ENCODE measurements around the gene ACSL3.
"Not testable (repeated sequence)": the region's sequence is repeated elsewhere in the genome, so short reads cannot be mapped to it uniquely, and the experiment has no call there.

The ACSL3 gene

GRCh38 chr2:222860740-222861410 lies at the start of gene ACSL3:
Gene ACSL3, plus strand, starts transcription at chr2:222861036. Its CDS starts 47,737 bp downstream, at chr2:222908773.
- peak; percentile 46 to 99 (median 96) for DNase-seq

DNA sequence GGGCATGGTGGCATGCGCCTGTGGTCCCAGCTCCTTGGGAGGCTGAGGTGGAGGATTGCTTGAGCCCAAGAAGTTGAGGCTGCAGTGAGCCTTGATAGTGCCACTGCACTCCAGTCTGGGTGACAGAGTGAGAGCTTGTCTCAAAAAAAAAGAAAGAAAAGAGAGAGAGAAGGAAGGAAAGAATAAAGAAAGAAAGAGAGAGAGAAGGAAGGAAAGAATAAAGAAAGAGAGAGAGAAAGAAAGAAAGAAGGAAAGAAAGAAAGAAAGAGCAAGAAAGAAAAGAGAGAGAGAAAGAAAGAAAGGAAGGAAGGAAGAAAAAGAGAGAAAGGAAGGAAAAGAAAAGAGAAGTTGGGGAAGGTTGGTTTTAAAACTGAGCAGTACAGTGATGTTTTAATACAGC lies 49.0 kb upstream of the ACSL3 start:
- DNase-seq, result no peak

DNA sequence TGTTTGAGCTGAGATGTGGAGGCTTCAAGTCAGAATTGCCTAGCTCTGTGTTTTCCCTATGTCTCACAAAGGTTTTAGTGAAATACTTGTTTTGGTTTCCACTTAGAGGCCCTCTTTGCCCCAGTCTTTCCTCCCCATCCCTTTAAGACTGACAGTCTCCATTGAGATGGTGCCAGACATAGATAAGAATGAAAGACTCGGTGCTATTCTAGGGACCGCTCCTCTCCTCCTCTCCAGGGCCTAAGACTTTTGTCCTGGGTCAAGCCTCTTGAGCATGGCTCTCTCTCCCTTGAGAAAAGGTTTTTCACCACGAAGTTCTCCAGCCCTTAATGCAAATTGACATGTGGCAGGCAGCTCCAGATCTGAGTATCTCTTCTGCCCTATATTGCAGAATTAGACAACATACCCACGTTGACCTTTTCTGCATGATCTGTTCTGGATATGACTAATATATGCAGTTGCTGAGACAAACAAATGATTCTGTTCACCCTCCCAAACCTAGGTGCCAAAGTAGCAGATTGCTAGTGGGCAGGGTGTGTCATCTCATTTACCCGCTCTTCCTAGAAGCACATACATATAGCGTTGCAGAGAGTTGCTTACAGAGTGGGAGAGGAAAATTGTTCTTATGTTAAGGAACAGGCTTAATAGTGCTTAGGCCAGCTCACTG lies 47.5 kb upstream of the ACSL3 start:
- DNase-seq, result peak in 1 of 51 donors; percentile 28

GRCh38 chr2:222819722-222820333 lies 41.0 kb upstream of the ACSL3 start:
- DNase-seq, result peak in 1 of 51 donors; percentile 17

DNA sequence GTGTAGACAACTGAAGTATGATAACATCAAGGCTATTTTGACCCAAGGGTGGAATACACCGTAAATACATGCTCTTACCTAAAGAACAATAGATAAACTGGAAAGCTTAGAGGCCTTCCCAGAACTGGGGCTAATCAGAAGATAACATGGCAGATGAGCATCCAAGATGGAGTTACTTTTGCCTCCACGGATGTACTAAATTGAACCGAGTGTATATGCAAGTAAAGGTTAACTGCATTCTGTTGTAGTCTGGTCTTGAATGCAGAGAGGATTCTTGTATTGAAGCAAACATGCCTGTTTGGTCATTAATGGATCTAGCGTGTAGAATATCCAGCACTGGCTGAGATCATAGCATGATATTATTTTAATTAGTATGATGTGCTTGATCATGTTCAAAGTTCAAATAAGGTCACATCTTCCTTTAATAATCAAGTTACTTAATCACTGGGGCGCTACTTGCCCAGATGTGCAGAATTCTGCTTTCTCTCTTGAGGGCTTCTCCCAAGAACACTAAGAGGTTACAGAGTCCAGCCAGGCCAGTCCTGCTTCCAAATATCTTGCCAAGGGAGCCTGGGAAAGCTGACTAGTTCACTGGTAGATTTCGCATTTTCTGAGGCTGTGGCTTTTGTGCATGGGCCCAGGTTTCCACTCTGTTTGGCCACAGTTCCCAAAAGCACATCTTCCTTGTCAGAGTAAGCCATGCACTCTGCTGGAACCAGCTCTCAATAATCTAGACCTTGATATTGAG lies 37.5 kb upstream of the ACSL3 start:
- no peak for DNase-seq

- DNase-seq, result no peak
Observed at GRCh38 chr2:222825031-222825430, 35.8 kb upstream of the ACSL3 start.

GRCh38 chr2:222827417-222827816 lies 33.4 kb upstream of the ACSL3 start:
- no peak for DNase-seq

DNA sequence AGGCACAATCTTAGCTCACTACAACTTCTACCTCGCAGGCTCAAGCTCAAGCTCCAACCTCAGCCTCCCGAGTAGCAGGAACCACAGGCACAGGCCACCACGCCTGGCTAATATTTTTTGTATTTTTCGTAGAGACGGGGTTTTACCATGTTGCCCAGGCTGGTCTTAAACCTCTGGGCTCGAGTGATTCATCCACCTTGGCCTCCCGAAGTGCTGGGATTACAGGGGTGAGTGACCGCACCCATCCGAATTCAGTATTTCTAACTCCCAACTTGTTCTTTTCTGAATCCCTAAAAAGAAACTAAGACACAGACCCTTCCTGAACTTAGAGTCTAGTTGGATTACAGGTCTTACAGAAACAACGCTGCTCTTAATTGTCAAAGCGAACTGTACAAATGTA lies 32.3 kb upstream of the ACSL3 start:
- no peak for DNase-seq

DNA sequence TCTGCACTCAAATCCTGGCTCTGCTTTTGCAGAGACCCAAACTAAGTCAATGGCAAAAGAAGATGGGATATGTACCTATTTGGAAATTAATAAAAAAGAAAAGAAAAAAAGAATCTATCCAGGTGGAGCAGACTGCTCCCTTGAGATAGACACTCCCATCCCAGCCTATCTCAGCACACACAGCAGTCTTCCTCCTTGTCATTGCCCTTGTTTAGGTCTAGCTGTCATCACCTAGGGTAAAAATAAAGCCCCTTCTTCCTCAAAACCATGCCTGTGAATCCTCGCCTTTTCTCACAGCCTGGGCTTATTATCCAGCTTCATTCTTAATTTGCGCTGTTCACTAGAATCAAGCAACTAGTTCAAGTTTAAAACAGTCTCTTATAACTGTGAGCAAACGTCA lies 30.7 kb upstream of the ACSL3 start:
- no peak for DNase-seq

- DNase-seq, result no peak
Observed at GRCh38 chr2:222833410-222833809, 27.4 kb upstream of the ACSL3 start.

DNA sequence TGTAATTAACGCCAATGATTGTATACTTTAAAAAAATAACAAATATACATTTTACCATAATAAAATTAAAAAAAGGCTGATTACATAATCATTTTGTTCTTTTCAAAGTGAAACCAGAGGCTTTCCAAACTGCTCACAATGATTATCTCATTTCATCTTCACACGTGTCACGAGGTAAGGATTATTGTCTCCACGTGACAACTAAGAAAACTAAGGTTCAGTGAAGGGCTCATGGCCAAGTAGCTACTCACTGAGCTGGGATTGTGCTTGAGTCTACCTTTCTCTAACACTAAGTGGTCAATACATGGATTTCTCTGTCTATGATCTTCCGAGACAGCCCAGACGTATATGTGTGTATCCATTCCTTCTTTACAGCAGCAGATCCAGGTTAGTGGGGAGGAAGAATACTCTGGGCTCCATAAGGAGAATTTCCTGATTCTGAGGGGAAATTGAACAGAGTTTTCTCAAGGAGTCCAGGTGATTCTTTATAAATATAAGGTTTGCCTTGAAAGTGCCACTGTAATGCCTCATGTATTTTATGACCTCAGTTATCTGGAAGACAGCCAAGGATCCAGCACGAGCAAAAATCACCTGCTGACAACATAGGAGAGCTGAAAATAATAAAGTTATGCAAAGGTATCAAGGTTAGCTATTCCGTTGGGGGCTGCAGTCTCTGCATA lies 25.6 kb upstream of the ACSL3 start:
- DNase-seq, result no peak

GRCh38 chr2:222835823-222836151 lies 25.0 kb upstream of the ACSL3 start:
- no peak for DNase-seq

GRCh38 chr2:222837643-222838056 lies 23.2 kb upstream of the ACSL3 start:
- no peak for DNase-seq

DNA sequence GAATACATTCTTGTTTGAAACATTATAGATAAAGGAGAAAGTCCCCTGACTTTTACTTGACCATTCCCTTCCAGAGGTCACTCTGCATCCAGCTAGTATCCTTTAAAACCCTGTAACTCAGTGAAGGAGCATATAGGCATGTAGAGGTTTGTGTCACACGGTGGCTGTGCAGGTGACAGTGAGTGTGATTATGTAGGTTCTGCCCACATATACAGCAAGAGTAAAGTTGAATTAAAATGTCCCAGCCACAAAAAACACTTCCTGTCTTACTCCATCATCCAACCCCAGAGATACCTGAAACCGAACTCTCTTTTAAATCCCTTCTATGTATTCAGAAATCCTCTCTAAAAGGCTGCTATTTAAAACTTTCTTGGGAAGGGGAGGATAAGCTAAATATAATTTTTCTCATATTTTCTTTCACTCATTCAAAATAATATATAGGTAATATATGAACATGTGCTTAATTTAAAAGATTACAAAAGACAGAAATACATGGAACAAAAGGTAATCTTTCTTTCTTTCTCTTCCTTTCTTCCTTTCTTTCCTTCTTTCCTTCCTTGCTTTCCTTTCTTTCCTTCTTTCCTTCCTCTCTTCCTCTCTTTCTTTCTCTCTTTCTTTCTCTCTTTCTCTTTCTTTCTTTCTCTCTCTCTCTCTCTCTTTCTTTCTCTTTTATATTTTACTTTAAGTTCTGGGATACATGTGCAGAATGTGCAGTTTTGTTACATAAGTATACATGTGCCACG lies 20.6 kb upstream of the ACSL3 start:
- no peak for DNase-seq

DNA sequence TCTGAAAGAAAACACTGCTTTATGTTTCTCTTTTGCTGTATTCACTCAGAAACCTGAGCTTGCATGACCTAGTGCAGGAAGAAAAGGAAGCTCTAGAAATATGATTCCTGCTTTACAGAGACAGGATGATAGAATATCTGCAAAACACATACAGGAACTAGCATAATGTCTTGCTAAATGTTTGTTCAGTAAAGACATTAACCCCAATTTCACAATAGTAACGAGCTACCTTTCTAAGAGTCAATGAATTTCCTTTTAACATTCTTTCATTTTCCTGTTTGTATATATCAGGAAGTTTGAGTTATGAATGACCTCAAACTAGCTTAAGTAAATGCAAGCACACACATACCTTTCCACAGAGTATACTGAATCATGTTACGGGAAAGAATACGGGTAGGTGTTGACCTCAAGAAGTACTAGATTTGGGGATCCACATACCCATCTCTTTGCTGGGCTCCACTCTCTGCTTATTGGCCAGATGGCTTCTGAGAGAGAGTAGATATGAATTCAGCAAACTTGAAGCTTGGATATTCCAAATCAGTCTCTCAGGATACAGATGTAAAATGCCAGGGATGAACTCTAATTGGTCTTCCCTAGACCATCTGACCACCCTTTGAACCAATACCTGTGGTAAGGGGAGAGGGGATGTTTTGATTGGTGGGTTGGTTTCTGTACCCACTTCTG lies 18.2 kb upstream of the ACSL3 start:
- no peak for DNase-seq

GRCh38 chr2:222844323-222844722 lies 16.5 kb upstream of the ACSL3 start:
- peak in 3 of 51 donors; percentile 2 to 14 (median 8) for DNase-seq

DNA sequence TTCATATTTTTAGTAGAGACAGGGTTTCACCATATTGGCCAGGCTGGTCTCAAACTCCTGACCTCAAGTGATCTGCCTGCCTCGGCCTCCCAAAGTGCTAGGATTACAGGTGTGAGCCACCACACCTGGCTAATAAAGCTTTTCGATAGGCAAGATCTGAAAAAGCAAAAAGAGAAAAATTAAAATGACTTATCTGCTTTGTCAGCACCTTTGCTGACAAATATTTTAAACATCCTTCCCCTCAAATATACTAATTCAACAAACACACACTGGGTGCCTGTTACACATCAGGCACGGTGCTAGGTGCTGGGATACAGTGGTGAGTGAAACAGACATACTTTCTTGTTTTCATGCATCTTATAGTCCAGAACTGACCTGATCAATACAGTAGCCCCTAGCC lies 15.5 kb upstream of the ACSL3 start:
- DNase-seq, result not testable (repeated sequence)

DNA sequence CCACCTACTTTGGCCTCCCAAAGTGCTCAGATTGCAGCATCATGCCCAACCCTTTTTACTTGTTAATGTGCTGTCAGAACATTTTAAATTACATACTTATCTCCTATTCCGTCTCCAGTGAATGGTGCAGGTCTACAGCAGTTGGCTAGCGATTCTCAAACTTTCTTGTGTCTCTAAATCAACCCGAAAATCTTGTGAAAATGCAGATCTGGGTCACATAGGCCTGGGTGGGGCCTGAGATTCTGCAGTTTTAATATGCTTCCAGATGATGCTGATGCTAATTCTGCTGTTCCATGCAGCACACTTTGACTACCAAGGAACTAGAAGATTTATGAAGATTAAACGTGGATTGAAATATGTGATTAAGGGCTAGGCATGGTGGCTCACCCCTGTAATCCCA lies 14.8 kb upstream of the ACSL3 start:
- DNase-seq, result no peak

- not testable (repeated sequence) for DNase-seq
Observed at GRCh38 chr2:222848031-222848430, 12.8 kb upstream of the ACSL3 start.

DNA sequence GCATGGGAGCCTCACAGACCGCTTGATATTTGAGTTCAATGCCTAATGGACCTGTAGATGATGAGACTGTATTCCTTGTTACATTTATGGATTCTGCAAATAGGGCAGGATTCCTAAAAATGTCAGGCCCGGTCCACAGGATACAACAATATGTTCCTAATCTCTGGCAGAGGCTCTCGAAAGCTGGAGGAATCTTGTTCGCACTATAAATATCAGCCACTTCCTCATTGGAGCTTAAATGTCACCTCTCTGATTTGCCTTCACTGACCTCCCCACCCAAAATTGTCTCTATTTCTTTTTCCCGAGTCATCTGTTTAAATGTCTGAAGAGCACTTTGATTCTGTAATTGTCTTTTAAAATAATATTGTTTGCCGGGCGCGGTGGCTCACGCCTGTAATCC lies 12.0 kb upstream of the ACSL3 start:
- DNase-seq, result no peak

Data from hypothalamus (tissue), 51 donors.